Activated CD8-positive, alpha-beta memory T cell treated with anti-CD3 and anti-CD28 coated beads, Interleukin-2, amount 10 ng/mL, durations not matched to agents 7 days and 5 days (primary cell): ENCODE results near the gene TAGLN. TPM values are rescaled to one million over a fixed set of nuclear protein-coding genes. Genes with fewer than 3 reads are reported as not detected.

Experiments
- ATAC-seq: fragments of 150-1000 bp; cut with Tn5 transposase; one replicate; pipeline ENCODE4 v1.10.0; 2021; ENCODE audit warnings: moderate library complexity
- CTCF ChIA-PET: fragments of 350-600 bp; sonication (Branson Sonifier 250); formaldehyde crosslinking; loops from one replicate; lab custom pipeline; 2021; ENCODE audit warnings: antibody characterized with exemption; lab: Charles Lee
- DNase-seq: peaks from one replicate; pipeline ENCODE4 v3.0.0-alpha.2; 2020
- H3K27ac Mint-ChIP-seq: one replicate; pipeline ENCODE4 v1.8.0; 2021; ENCODE audit warnings: mild to moderate bottlenecking, mixed read lengths
- H3K27me3 Mint-ChIP-seq: one replicate; pipeline ENCODE4 v1.8.0; 2021; ENCODE audit warnings: mixed read lengths
- H3K36me3 Mint-ChIP-seq: one replicate; pipeline ENCODE4 v1.8.0; 2021; ENCODE audit warnings: mild to moderate bottlenecking, mixed read lengths
- H3K4me1 Mint-ChIP-seq: one replicate; pipeline ENCODE4 v1.8.0; 2021; ENCODE audit warnings: mixed read lengths
- H3K4me3 Mint-ChIP-seq: one replicate; pipeline ENCODE4 v1.8.0; 2021; ENCODE audit warnings: mild to moderate bottlenecking, moderate library complexity, mixed read lengths
- H3K9me3 Mint-ChIP-seq: one replicate; pipeline ENCODE4 v1.8.0; 2022; ENCODE audit warnings: low read depth, mixed read lengths
- total RNA-seq, 2 experiments: library from RNA; stranded (reverse); gene quantifications; one replicate each; pipeline ENCODE4 v1.2.3, GENCODE V29; 2021

TAGLN gene
- total RNA-seq, 2 experiments from 2014 or later = 2.3 to 2.7 TPM

- ATAC-seq = no peak
- Mint-ChIP-seq H3K27me3 (no peaks in the 10 kb centered on the region), H3K9me3 (no peaks in the 10 kb centered on the region), H3K4me1 (peaks cover 3% of the 10 kb centered on the region), H3K4me3 (no peak overlapping the region), H3K36me3 (peaks cover 7% of the 10 kb centered on the region), H3K27ac (no peak overlapping the region)
- no peak for DNase-seq
- CTCF ChIA-PET = interaction anchor here (1.3 to 1.7 kb wide), 2 partner anchors 12 to 89 kb away, joined by 5 to 6 read pairs; partner anchors contain the start of gene CEP164
Measured at GRCh38 chr11:117239295-117239694, 40.1 kb downstream of the TAGLN start.

GRCh38 chr11:117248341-117248740 lies 49.2 kb downstream of the TAGLN start:
- Mint-ChIP-seq H3K9me3 (no peaks in the 10 kb centered on the region), H3K36me3 (peaks cover 22% of the 10 kb centered on the region), H3K4me3 (no peak overlapping the region), H3K27ac (no peak overlapping the region), H3K27me3 (no peaks in the 10 kb centered on the region), H3K4me1 (peaks cover 3% of the 10 kb centered on the region)
- no peak for DNase-seq
- ATAC-seq = no peak
- CTCF ChIA-PET = interaction anchor here (1.1 kb wide), 1 partner anchor 14 kb away, joined by 3 read pairs; no protein-coding TSS in a partner anchor

- Mint-ChIP-seq H3K4me3 (no peak overlapping the region), H3K27me3 (no peaks in the 10 kb centered on the region), H3K4me1 (peaks cover 3% of the 10 kb centered on the region), H3K27ac (no peak overlapping the region), H3K9me3 (no peaks in the 10 kb centered on the region), H3K36me3 (peaks cover 22% of the 10 kb centered on the region)
- ATAC-seq (no peak), DNase-seq (no peak)
- CTCF ChIA-PET = no interaction called here
Measured at GRCh38 chr11:117249571-117249970, 50.4 kb downstream of the TAGLN start.

DNA sequence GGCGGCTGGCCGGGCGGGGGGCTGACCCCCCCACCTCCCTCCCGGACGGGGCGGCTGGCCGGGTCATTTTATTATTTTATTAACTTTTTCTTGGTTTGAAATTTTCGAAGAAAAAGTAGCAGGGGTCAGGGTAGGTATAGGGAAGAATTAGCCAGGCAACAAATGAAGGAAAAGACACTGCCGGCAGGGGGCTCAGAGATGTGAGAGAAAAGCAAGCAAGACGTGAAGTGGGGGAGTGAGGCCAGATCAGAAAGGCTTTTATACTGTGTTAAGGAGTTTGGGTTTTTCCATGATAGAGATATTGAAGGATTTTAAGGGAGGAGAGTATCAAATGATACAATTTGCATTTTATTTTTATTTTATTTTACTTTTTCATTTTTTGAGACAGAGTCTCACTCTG lies 52.3 kb downstream of the TAGLN start:
- Mint-ChIP-seq H3K9me3 (no peaks in the 10 kb centered on the region), H3K4me1 (peaks cover 5% of the 10 kb centered on the region), H3K36me3 (peaks cover 21% of the 10 kb centered on the region), H3K27me3 (no peaks in the 10 kb centered on the region), H3K4me3 (no peak overlapping the region), H3K27ac (no peak overlapping the region)
- DNase-seq (no peak), ATAC-seq (no peak)
- CTCF ChIA-PET = no interaction called here

DNA sequence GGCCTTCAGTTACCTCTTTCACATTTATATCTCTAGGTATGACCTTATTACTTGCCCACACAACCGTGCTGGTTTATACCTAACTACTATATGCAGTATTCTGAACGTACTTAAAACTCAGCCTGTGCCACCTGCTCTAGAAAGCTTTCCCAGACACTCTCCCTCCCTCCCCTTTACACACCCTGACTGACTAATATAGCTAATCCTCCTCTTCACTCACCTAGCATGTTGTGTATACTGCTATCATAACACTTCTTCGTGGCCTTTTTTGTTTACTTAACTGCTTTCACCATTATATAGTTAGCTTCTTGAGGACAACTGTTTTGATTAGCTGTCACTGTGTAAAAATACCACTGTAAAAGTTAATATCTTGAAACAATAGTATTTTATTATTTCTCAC lies 56.8 kb downstream of the TAGLN start:
- CTCF ChIA-PET = interaction anchor here (0.5 kb wide), 1 partner anchor 9 kb away, joined by 3 read pairs; no protein-coding TSS in a partner anchor
- H3K36me3 Mint-ChIP-seq = peaks cover 15% of the 10 kb centered on the region
- H3K9me3 Mint-ChIP-seq = no peaks in the 10 kb centered on the region
- H3K27ac Mint-ChIP-seq = no peak overlapping the region
- ATAC-seq = no peak
- H3K27me3 Mint-ChIP-seq = no peaks in the 10 kb centered on the region
- no peak overlapping the region for H3K4me3 Mint-ChIP-seq
- no peak for DNase-seq
- H3K4me1 Mint-ChIP-seq = peaks cover 4% of the 10 kb centered on the region

DNA sequence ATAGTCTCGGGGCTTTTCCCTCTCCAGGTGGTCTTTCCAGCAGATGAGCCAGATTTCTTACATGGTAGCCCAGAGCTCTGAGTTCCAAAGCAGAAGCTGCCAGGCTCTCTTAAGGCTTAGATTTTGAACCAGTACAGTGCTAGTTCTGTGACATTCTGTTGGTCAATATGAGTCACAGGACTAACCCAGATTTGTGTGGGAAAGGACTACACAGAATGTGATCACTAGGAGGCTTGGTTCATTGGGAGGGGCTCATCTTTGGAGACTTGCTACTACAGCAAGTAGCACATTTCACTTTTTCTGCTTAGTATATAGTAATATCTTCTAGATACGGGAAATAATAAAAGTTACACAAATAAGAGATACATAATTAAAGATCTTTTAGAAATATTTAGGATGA lies 57.4 kb downstream of the TAGLN start:
- CTCF ChIA-PET = interaction anchor here (0.5 kb wide), 1 partner anchor 8 kb away, joined by 3 read pairs; no protein-coding TSS in a partner anchor
- peaks cover 14% of the 10 kb centered on the region for H3K36me3 Mint-ChIP-seq
- no peak overlapping the region for H3K27ac Mint-ChIP-seq
- DNase-seq (no peak), ATAC-seq (no peak)
- no peak overlapping the region for H3K4me3 Mint-ChIP-seq
- H3K27me3 Mint-ChIP-seq = no peaks in the 10 kb centered on the region
- H3K9me3 Mint-ChIP-seq = no peaks in the 10 kb centered on the region
- peaks cover 3% of the 10 kb centered on the region for H3K4me1 Mint-ChIP-seq

Other genes starting within 250 kb of the TAGLN start
- gene SIK3, start 100.9 kb upstream of the TAGLN start, total RNA-seq = 10 to 100 TPM; 31.0 to 38.3 TPM
- 10 to 100 TPM; 54.5 to 66.4 TPM for gene PAFAH1B2, start 55.1 kb upstream of the TAGLN start, total RNA-seq
- 10 to 100 TPM; 18.9 to 21.3 TPM for gene SIDT2, start 20.6 kb upstream of the TAGLN start, total RNA-seq
- 100 to 1,000 TPM; 121 to 140 TPM for gene PCSK7, start 32.7 kb downstream of the TAGLN start, total RNA-seq
- 10 to 100 TPM; 18.5 to 20.5 TPM for gene RNF214, start 33.3 kb downstream of the TAGLN start, total RNA-seq
- gene BACE1-AS, start 92.0 kb downstream of the TAGLN start, total RNA-seq = 1 to 10 TPM; 4.5 to 5.1 TPM
- 1 to 10 TPM in 1 of 2 experiments, under 1 TPM in 1; 0.79 to 1.7 TPM for gene BACE1, start 116.9 kb downstream of the TAGLN start, total RNA-seq
- 10 to 100 TPM; 36.0 to 38.6 TPM for gene CEP164, start 128.5 kb downstream of the TAGLN start, total RNA-seq